Right forelimb (tissue), 1 donor: ENCODE results near the gene NCAPH2.

Experiments
- DNase-seq: peaks from one replicate; pipeline ENCODE4 v3.0.0-alpha.2; 2018

NCAPH2 gene

DNA sequence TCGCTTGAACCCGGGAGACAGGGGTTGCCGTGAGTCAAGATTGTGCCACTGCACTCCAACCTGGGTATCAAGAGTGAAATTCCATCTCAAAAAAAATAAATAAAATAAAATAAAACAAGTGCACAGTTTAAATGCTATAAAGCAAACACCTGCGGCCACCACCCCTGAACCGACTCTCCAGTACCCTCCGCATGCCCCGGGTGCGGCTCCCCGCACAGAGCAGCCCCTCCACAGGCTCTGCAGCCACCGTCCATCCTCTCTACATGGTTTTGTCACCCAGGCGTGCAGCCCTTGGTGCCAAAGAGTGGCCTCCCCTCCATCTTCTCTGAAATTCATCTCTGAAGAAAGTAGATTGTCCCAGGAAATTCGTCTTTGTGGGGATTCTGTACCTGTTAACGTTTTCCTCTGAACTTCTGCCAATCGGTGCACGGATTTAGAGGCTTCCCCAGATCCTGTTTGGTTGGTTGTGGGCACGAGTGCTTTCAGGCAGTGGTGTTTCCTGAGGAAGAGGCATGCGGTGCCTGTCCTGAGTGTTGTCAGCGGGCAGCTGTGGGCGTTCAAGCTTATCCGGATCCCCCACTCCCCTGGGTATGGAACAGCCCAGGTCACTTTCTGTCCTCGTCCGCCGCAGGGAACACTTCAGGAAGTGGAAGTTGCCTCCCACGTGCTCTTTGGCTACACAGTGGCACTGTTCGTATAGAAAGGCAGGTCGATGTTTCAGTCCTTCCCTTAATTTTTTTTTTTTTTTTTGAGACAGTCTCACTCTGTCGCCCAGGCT, 17.3 kb upstream of the NCAPH2 start:
- no peak for DNase-seq

DNA sequence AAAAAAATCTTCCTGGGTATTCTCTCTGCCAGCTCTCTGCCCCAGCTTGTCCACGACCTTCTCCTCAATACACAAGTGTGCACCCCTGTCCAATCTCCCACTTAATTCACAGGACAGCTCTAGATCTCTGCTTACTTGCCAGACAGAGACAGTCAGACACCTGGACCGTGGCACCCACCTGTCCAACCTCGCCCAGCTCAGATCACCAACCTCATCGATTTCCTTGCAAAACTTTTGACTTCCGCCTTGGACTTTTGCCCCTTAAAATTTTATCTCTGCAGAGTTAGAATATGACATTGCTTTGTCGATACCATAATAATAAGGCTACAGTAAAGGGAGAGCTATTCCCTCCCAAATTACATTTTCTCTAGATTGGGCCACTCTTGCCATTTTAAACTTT, 10.9 kb upstream of the NCAPH2 start:
- DNase-seq, result no peak

DNA sequence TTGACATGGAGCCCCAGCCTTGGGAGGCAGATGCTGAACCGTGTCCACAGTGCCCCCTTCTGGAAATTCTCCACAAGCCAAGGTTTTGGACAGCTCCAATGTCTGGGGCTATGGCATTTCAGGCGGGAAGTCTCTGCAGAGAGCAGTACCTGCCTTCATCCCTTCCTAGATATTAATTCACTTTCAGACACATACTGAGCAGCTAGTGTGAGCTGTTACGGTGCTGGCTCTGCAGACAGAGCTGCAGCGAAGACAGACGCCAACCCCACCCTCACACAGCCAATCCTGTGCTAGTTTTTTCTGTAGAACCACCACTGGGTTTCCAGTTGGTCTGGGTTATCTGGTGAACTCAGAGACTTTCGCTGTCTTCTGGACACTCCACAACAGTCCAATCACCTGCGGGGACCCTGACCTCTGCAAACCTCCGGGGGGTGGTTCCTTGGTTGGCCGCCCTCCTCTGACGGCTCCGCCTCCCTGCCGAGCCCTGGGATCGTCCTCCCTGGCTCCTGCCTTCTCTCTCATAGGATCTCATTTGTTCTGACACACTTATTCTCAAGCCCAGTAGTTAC, 9.6 kb upstream of the NCAPH2 start:
- no peak for DNase-seq

DNA sequence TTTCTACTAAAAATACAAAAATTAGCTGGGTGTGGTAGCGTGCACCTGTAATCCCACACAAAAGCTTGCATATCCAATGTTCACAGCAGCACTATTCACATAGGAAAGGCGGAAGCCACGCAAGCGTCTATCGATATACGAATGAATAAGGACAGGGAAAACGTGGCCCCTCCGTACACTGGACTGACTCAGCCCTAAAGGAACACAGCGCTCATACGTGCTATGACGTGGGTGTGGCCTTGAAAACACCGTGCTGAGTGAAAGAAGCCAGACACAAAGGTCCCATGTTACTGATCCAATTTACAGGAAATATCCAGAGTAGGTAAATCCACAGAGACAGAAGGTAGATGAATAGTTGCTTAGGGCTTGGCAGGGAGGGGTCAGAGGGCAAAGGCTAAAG, 7.6 kb upstream of the NCAPH2 start:
- DNase-seq, result no peak

DNA sequence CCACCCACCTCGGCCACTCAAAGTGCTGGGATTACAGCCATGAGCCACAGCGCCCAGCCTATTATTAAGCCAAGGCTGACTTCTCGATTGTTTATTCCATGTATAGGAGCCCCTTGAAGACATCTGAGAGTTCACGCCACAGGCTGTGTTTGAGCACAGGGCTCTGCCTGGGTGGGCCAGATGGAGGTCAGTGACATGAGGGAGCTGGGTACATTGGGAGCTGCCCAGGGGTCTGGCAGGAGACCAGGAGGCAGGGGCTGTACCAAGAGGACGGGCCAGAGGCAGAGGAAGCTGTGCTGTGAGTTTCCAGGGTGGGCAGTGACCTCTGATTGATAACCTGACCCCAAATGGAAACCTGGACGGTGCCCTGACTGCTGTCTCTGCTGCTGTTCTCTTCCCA, 5.9 kb upstream of the NCAPH2 start:
- DNase-seq, result no peak

DNA sequence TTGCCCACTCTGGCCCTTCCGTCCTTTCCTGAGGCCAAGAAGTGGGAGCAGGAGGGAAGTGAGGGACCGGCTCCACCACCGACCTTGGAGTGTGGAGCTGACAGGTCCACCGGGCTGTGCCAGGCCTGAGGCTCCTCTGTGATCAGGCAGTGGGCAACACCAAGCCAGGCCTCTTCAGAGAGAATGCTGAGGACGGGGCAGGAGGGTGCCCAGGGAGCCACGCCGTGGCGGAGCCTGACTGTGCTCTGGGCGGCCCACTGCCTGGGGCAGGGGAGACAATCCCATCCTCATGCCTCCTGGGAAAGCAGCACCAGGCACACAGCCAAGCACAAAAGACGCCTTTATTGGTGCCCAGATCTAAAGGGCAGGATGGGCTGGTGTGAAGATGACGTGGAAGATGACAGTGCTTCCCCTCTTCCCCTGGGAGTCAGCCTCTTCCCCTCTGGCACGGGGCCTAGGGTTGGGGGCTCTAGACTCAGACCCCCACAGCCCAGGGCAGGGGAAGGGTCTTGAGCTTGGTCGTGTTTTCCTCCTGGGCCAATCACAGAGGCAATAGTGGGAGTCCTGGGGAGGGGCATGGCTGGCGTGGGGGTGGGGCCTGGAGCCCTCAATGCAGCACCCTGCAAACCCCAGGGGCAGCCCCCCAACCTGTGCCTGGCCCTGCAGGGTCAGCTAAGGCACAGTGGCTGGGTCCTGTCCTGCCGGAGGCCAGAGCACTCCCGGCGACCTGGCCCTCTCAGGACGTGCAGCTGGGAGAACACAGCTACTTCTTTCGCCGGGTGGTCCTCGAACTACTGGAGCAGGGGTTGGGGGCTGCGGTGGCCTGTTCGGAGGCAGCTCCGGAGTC, 5.2 kb upstream of the NCAPH2 start:
- DNase-seq, result no peak

DNA sequence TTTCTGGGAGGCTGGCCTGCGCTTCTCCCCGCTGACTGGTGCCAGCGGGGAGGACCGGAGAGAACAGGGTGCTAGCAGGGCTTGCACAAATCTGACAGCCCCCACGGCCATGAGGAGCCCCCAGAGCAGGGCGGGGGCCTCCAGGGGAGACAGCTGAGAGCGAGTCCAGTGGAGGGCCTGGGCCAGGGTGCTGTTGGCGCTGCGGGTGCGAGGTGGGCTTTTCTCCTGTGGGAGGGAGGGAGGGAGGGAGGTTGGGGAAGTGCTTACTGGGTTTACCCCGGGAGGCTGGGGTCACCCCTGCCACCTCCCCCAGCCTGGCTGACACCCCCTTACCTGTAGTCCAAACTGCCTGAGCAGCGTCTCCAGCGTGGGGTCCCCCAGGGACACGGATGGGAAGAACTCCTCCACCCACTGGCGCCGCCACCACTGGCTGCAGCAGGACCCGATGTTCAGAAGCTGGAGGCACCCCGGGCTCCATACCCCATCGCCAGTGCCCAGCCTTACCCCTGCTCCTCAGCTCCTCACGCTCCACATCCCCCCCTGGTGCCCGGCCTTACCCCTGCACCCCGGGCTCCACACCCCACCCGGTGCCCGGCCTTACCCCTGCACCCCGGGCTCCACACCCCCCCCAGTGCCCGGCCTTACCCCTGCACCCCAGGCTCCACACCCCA, 4.4 kb upstream of the NCAPH2 start:
- DNase-seq, result no peak

DNA sequence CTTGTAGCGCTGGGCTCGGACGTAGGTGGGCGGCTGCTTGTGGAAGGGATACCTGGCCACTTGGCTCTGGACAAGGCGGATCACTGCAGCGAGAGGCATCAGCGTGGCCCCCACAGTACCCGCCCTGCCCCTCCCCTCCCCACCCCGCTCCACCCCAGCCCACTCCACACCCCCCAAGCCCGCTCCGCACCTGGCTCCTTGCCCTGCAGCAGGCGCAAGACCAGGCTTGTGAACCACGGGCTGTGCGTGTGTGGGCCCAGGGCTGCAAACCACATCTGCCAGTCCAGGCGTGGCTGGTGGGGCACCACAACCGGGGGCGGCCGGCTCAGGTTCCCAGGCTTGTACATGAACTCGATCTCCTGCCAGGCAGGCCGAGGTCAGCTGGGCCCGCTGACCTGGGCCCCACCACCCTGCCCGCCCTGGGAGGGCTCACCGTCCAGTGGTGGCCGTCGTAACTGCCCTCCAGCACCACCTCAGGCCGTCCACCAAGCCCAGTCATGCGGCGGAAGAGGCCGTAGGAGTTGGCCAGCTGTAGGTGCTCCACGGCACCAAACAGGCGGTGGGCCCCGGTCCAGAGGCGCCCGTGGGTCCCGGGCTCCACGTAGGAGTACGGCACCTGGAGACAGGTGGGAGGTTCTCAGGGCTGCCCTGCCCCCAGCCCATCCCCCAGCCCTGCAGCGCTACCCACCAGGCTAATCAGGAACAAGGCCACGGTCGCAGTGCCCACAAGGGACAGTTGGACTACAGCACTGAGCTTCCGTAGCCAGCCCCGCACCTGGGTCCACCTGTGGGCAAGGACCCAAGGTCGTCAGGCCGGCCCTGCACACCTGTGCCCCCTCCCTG, 3.4 kb upstream of the NCAPH2 start:
- DNase-seq, result no peak

DNA sequence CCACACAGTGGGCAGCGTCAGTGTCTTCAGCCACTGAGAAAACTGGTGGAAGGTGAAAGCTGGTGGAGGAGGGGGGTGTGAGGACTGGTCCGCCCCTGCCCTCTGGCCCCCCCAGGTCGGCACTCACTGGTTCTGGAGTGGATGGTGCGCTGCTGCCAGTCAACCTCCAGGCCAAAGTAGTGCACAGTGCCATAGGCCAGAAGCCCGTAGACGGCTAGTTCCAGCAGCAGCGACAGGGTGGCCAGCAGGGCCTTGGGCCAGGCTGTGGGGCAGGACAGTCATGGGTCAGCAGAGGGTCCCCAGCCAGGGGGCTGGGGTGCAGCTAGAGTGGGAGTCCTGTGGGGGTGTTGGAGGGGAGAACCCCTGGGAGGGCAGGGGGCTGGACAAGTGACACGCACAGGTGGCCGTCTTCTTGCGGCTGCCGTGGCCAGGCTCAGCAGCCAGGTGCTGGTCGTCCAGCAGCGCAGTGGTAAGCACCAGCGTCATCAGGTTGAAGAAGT, 2.7 kb upstream of the NCAPH2 start:
- no peak for DNase-seq

DNA sequence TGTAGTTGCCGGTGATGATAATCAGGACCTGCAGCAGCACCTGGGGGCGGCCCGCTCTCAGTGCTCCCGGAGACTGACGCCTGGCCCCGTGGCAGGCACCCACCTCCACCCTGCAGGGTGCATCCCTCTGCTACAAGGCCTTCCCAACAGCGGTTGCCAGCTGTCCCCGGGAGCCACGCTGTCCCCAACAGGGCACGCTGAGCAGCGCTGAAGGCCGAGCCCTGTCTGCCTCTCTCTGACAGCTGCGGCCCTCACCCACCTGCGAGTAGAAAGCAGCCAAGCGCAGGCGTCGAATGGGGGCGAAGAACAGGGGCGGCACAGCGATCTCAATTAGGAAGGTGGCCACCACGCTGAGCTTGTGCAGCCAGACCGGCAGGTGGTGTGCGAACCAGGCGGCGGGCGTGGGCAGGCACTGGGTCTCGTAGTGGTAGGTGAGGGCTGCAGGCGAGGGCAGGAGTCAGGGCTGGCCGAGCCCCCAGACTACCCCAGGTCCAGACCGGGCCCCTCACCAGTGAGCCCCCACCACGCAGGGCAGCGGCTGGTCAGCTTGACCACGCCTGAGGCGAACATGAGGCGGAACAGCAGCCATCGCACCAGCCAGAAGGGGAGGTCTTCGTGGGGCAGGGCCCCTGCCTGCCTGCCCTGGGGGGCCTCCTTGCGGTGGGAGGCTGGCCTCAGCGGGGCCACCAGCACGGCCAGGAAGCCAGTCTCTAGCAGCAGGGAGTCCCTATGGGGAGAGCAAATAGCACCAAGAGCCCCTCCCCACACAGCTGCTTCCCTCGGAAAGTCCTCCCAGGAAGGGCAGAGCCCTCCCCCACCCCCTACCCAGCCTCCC, 2.0 kb upstream of the NCAPH2 start:
- no peak for DNase-seq

DNA sequence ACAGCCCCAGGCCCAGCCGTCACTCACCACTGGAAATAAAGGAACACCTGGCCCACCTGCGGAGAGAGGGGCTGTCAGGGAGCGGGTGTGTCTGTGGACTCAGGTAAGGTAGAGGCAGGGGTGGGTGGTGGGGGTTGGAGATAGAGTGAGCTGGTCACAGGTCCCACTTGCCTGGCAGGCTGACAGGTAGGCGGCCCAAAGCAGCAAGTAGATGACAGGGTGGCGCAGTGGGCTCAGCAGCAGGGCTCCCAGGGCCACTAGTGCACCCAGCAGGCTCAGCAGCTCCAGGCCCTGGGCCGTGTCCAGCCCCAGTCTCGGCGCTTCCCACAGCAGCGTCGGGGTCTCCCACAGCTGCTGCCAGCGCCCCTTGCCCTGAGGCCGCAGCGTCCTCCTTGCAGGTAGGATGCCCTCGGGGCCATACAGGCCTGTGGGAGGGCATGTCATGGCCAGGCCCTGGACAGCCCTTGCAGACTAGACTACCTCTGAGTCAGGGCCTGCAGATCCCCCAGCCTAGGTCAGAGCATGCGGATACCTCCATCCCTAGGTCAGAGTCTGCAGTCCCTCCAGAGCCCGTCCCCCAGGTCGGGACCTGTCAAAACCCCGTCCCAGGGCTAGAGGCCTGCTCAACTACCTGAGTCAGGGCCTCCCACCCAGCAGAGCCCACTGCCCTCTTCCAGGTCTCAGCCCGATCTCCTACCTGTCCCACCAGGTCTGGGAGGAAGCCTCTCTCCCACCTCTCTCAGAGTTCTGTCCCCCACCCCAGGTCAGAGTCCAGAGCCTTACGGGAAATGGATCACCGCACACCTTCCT, 1.2 kb upstream of the NCAPH2 start:
- no peak for DNase-seq

DNA sequence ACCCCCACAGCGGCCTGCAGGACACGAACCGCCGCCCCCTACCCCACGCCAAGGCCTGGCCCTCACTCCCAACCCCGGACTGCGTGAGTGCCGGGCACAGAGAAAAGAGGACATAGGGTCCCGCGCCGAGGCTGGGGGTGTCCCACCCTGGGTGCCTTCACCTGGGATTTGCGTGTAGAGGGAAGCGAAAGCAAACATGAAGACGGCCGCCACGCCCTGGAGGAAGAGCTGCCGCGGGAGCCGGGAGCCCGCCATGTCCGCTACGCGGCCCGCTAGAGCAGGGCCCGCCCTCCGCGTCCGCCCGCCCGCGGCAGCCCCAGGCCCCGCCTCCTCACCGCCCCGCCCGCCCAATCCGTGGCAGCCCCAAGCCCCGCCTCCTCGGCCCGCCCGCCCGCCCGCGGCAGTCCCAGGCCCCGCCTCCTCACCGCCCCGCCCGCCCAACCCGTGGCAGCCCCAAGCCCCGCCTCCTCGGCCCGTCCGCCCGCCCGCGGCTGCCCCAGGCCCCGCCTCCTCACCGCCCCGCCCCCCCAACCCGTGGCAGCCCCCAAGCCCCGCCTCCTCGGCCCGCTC, 518 bp upstream of the NCAPH2 start, which contains the start of gene LMF2:
LMF2 (minus strand) TSS at position 282 of the 570 bp plus-strand sequence; CDS start at position 255, 27 bp downstream.
- no peak for DNase-seq

DNA sequence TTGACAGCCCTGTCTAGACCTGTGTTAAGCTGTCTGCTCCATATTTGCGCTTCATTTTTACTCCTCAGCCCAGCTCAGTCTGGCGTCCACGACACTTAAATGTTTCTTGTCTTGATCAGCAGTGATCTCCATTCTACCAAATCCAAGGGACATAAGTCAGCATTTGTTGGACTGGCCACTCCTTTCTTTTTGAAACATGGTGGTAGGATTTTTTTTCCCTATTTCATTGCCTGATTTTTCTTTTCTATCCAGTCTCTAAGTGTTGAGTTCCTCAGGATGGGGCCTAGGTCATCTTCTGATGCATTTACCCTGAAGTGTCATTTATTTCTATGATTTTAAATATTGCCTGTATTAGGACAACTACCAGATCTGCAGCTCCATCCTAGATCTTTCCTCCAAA, 873 bp downstream of the NCAPH2 start:
- no peak for DNase-seq

DNA sequence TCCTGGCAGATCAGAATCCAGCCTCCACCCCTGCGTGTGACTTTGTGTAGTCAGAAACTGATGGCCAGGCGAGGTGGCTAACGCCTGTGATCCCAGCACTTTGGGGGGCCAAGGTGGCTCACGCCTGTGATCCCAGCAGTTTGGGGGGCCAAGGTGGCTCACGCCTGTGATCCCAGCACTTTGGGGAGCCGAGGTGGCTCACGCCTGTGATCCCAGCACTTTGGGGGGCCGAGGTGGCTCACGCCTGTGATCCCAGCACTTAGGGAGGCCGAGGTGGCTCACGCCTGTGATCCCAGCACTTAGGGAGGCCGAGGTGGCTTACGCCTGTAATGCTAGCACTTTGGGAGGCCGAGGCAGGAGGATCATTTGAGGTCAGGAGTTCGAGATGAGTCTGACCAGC, 5.2 kb downstream of the NCAPH2 start:
- no peak for DNase-seq

DNA sequence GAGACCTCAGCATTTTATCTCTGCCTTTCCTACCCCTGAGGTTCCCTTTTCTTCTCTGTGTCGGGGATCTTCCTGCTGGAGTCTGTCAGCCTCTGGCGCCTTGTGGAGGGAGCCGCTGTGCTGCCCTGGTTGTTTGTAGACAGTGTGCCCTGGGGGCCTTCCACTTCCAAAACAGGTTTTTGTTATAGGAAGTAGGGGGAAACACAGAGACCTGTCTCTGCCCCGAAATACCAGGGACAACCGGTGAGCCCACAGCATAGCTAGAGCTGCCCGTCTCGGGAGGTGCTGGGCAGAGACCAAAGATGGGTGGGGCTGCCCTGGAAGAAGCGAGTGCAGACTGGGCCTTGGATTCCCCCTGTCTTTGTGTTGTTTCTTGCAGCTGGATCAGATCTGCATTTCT, 8.0 kb downstream of the NCAPH2 start:
- no peak for DNase-seq

DNA sequence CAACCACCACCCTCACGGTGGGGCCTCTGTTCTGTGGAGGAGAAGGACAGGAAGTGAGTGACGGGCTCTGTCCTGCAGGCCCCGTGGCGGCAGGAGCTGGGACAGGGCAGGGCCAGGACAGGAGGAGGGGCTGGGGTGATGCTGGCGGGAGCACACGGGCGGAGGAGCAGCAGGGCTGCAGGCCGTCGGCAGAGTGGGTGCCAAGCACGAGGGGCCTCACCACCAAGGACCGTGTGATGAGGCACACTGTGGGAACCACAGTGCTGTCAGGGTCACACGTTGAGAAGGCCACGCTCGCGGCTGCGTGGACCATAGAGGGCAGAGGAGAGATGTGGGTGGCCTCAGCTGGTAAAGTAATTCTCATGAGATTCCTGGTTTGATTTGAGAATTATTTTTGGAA, 8.9 kb downstream of the NCAPH2 start:
- DNase-seq, result no peak

DNA sequence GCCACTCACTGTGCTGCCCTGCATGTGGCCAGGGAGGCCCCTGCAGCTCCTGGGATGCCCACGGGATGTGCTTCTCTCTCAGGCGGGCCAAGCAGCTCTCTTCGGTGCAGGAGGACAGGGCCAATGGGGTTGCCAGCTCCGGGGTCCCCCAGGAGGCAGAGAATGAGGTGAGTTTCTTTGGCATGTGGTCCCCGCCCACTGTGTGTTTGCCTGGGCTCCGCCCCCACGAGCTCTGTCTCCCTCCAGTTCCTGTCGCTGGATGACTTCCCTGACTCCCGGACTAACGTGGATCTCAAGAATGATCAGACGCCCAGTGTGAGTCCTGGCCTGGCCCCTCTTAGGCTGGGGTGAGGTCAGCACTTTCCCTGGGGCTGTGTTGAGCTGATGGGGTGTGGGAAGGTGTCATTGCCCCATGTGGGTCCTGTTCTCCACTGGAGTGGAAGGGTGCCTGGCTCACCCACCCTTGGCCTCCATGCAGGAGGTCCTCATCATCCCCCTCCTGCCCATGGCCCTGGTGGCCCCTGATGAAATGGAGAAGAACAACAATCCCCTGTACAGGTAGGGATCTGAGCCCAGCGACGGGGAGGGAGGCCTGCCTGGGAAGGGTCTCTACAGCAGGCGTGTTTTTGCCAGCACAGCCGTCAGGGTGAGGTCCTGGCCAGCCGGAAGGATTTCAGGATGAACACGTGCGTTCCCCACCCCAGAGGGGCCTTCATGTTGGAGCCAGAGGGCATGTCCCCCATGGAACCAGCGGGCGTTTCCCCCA, 9.7 kb downstream of the NCAPH2 start:
- no peak for DNase-seq

DNA sequence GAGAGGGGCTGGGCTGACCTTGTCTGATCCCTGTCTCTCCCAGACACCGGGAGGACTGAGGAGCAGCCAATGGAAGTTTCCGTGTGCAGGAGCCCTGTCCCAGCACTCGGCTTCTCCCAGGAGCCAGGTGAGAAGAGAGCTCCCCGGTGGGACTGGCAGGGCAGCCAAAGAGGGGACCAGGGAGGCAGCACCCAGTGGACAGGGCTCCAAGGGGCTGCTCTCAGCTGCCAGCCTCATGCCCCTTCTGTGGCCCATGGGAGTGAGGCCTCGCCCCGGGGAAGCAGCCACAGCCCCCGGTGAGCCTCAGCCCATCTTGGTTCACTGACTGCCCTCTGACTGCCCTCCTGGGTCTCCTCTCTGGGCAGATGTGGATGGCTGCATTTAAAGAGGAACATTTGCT, 10.6 kb downstream of the NCAPH2 start:
- DNase-seq, result no peak

DNA sequence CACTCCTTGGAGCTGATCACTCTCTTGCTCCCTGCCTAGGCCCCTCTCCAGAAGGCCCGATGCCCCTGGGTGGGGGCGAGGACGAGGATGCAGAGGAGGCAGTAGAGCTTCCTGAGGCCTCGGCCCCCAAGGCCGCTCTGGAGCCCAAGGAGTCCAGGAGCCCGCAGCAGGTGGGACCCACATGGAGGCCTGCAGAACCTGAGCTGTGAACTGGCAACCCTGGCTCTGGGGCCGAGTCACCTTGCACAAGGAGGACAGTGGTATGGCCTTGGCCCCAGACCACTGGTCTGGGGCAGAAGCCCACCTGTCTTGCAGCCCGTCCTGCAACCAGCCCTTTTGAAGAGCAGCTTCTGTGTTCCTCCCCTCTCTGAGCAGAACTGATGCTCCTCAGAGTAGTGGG, 11.1 kb downstream of the NCAPH2 start:
- no peak for DNase-seq
